ENCODE measurements around the gene TPI1. TPM values are rescaled to one million over a fixed set of nuclear protein-coding genes. Genes with fewer than 3 reads are reported as not detected.

TPI1 gene
- total RNA-seq, 1 donor from 2014 or later = 274 TPM

DNA sequence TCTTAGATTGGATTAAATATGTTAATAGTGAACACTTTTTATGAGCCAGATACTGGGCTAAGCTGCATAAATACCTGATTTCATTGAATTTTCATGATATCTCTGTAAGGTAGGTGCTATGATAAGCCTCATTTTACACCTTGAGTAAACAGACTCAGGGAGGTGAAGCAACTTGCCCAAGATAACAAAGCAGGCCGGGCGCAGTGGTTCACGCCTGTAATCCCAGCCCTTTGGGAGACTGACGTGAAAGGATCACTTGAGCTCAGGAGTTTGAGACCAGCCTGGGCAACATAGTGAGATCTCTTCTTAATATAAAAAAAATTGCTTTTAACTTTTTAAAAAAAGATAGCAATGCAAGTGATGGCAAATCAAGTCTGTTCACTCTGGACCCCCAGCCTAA lies 25.3 kb upstream of the TPI1 start:
- intact Hi-C loops (cut with DNase I) = no loop called here
- TF ChIP-seq POLR2AphosphoS5 (IDR thresholded peaks at IDR 0.05; ENCODE audit: insufficient read depth in 1 of 2, low read depth in 1 of 2) = no peak
- TF ChIP-seq POLR2A (IDR thresholded peaks at IDR 0.05) = no peak
- TF ChIP-seq, protein P1, sequence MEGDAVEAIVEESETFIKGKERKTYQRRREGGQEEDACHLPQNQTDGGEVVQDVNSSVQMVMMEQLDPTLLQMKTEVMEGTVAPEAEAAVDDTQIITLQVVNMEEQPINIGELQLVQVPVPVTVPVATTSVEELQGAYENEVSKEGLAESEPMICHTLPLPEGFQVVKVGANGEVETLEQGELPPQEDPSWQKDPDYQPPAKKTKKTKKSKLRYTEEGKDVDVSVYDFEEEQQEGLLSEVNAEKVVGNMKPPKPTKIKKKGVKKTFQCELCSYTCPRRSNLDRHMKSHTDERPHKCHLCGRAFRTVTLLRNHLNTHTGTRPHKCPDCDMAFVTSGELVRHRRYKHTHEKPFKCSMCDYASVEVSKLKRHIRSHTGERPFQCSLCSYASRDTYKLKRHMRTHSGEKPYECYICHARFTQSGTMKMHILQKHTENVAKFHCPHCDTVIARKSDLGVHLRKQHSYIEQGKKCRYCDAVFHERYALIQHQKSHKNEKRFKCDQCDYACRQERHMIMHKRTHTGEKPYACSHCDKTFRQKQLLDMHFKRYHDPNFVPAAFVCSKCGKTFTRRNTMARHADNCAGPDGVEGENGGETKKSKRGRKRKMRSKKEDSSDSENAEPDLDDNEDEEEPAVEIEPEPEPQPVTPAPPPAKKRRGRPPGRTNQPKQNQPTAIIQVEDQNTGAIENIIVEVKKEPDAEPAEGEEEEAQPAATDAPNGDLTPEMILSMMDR (IDR thresholded peaks at IDR 0.05) = no peak
- Histone ChIP-seq H3K4me3 (no peak overlapping the region), H3K9me3 (no peaks in the 10 kb centered on the region), H3K27ac (no peak overlapping the region), H3K4me1 (no peaks in the 10 kb centered on the region), H3K27me3 (no peaks in the 10 kb centered on the region), H3K36me3 (peaks cover 0 to 22% of the 10 kb centered on the region in 2 donors)
- DNase-seq (ENCODE audit: extremely low spot score in 2 of 2) = no peak

DNA sequence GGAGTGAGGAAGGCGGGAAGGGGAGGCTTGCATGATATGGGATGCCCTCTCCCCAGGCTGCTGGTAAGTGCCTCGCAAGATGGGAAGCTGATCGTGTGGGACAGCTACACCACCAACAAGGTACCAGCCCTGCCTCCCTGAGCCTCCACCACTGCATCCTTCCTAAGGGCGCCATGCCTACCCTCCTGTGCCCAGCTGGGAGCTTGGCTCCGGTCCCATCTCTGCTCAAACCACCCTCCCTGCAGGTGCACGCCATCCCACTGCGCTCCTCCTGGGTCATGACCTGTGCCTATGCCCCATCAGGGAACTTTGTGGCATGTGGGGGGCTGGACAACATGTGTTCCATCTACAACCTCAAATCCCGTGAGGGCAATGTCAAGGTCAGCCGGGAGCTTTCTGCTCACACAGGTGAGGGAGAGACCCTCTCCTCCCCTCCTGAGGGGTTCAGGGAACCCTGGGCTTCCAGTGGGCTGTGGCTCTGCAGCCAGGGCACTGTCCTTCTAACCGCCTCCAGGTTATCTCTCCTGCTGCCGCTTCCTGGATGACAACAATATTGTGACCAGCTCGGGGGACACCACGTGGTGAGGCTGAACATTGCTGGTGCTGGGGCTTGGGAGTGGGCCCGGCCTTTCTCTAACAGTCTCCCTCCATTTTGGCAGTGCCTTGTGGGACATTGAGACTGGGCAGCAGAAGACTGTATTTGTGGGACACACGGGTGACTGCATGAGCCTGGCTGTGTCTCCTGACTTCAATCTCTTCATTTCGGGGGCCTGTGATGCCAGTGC lies 24.0 kb upstream of the TPI1 start:
- no peaks in the 10 kb centered on the region for H3K27me3 ChIP-seq
- H3K36me3 ChIP-seq = peaks cover 0 to 12% of the 10 kb centered on the region in 2 donors
- no peak for DNase-seq (ENCODE audit: extremely low spot score in 2 of 2)
- H3K27ac ChIP-seq = no peak overlapping the region
- TF ChIP-seq POLR2AphosphoS5 (IDR thresholded peaks at IDR 0.05; ENCODE audit: insufficient read depth in 1 of 2, low read depth in 1 of 2) = no peak
- no peak for TF ChIP-seq POLR2A (IDR thresholded peaks at IDR 0.05)
- TF ChIP-seq, protein P1 (IDR thresholded peaks at IDR 0.05) = no peak
- H3K4me3 ChIP-seq = no peak overlapping the region
- no peaks in the 10 kb centered on the region for H3K4me1 ChIP-seq
- intact Hi-C loops (cut with DNase I) = no loop called here
- no peaks in the 10 kb centered on the region for H3K9me3 ChIP-seq

DNA sequence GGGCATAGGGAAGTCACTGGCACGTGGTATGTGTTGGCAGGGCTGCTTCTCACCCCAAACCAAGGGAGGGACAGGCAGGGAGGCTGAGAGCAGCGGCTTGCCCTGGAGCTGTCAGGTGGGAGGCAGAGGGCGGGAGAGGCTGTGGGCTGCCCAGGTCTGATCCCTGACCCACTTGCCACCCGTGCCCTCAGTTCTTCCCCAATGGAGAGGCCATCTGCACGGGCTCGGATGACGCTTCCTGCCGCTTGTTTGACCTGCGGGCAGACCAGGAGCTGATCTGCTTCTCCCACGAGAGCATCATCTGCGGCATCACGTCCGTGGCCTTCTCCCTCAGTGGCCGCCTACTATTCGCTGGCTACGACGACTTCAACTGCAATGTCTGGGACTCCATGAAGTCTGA lies 21.9 kb upstream of the TPI1 start:
- no peak for TF ChIP-seq POLR2AphosphoS5 (IDR thresholded peaks at IDR 0.05; ENCODE audit: insufficient read depth in 1 of 2, low read depth in 1 of 2)
- TF ChIP-seq, protein P1 (IDR thresholded peaks at IDR 0.05) = no peak
- TF ChIP-seq POLR2A (IDR thresholded peaks at IDR 0.05) = no peak
- Histone ChIP-seq H3K4me1 (no peaks in the 10 kb centered on the region), H3K4me3 (no peak overlapping the region), H3K36me3 (peaks cover 0 to 12% of the 10 kb centered on the region in 2 donors), H3K9me3 (no peaks in the 10 kb centered on the region), H3K27ac (no peak overlapping the region), H3K27me3 (no peaks in the 10 kb centered on the region)
- DNase-seq (ENCODE audit: extremely low spot score in 2 of 2) = no peak
- intact Hi-C loops (cut with DNase I) = no loop called here

DNA sequence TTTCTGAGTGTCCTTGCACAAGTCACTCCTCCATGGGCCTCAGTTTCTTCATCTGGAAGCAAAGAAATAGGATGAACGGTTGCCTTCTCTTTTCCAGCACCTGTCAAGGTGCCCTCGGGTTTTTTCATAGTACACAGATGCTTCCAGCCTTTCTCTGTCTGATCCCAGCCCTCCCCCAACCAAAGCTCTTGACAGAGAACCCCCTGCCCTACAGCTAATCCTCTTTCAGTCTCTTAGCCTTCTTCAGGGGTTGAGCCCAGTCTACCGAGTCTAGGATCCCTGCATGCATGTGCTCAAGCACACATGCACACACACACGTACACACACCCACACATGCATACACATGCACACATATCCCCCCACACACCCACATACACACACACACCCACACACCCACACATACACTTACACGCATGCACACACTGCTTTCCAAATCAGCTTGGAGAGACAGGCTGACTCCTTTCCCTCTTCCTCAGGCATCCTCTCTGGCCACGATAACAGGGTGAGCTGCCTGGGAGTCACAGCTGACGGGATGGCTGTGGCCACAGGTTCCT lies 20.9 kb upstream of the TPI1 start:
- TF ChIP-seq POLR2AphosphoS5 (IDR thresholded peaks at IDR 0.05; ENCODE audit: insufficient read depth in 1 of 2, low read depth in 1 of 2) = no peak
- no peak for TF ChIP-seq POLR2A (IDR thresholded peaks at IDR 0.05)
- TF ChIP-seq, protein P1 (IDR thresholded peaks at IDR 0.05) = no peak
- Histone ChIP-seq H3K4me3 (no peak overlapping the region), H3K27me3 (no peaks in the 10 kb centered on the region), H3K27ac (no peak overlapping the region), H3K4me1 (peaks cover 4% of the 10 kb centered on the region), H3K36me3 (peaks cover 0 to 12% of the 10 kb centered on the region in 2 donors), H3K9me3 (no peaks in the 10 kb centered on the region)
- intact Hi-C loops (cut with DNase I) = no loop called here
- no peak for DNase-seq (ENCODE audit: extremely low spot score in 2 of 2)

DNA sequence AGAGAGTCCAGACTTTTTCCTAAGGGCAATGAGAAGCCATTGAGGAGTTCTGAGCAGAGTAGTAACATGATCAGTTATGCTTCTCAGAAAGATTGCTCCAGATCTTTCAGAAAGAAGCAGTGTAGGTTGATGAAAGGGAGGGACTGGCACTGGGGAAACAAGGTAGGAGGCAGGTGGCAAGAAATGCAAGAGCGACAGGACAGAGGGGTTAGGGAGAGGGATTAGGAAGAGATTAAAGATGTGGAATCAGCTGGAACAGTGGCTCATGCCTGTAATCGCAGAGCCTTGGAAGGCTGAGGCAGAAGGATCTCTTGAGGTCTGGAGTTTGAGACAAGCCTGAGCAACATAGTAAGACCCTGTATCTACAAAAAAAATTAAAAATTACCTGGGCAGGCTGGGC lies 19.7 kb upstream of the TPI1 start:
- no peaks in the 10 kb centered on the region for H3K9me3 ChIP-seq
- TF ChIP-seq POLR2A (IDR thresholded peaks at IDR 0.05) = no peak
- no peak overlapping the region for H3K4me3 ChIP-seq
- peaks cover 0 to 12% of the 10 kb centered on the region in 2 donors for H3K36me3 ChIP-seq
- H3K4me1 ChIP-seq = peaks cover 5% of the 10 kb centered on the region
- no peak overlapping the region for H3K27ac ChIP-seq
- DNase-seq (ENCODE audit: extremely low spot score in 2 of 2) = no peak
- intact Hi-C loops (cut with DNase I) = no loop called here
- no peaks in the 10 kb centered on the region for H3K27me3 ChIP-seq

Data from vagina (tissue), 2 donors.